ENCODE results near the gene RCBTB2. TPM values are rescaled to one million over a fixed set of nuclear protein-coding genes. Genes with fewer than 3 reads are reported as not detected.
A peak's percentile ranks its signal among the peaks of the same experiment; 100 is the strongest.

RCBTB2 gene
- total and polyA plus RNA-seq, 5 donors from 2014 or later = 21.8 to 32.5 (median 24.3) TPM

DNA sequence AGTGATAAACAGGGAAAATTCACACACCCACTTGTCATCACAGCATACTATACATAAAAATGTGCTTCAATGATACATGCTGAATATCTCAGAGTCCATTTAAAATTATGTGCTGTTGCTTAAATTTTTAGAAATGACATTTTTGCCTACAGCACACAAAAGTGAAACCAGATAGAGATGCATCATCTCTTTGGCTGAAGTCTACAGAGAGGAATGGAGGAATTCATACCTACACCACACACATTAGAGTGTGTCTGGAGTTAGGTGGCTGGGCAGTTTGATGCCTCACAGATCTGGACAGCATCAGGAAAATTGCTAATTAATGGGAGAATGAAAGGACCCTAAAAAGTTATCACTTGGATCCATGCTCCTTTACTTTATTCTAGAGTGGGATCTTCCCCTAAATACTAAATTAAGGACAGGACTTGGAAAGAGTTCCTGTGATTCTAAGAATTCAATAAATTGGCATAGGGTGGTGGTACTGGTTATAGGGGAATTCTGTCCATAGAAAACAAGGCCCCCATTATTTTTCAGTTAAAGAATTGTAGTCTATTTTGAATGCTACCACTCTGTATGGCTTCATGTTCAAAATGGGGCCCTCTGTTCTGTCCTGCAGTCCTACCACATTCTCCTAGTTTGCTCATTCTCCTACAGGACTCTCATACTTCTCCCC, 41.3 kb downstream of the RCBTB2 start:
- DNase-seq = peak in 1 of 3 donors; percentile 47

DNA sequence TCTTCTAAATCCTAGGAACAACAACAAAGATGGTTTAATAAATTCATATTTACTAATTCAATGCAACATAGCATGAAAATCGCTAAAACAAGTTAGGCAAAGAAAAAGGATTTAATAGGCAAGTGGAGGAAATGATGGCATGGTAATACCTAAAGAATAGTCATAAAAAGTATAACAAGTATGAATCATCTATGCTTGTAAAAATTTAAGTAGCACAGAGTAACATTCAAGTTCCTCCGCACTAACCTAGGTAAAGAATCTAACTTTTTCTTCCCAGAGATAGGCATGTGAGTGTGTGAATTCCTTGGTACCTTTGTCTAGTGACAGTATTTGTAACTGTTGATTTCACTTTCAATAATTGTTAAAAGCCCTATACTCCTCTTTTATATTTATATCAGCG, 42.6 kb downstream of the RCBTB2 start:
- Mint-ChIP-seq H3K36me3 (peaks cover 22% of the 10 kb centered on the region), H3K27ac (peak overlapping the region in 1 of 3 donors; percentile 72), H3K27me3 (no peaks in the 10 kb centered on the region), H3K4me3 (no peak overlapping the region), H3K9me3 (peaks cover 0 to 3% (median 0%) of the 10 kb centered on the region in 7 donors), H3K4me1 (peaks cover 18 to 40% (median 30%) of the 10 kb centered on the region in 4 donors)
- Histone ChIP-seq H3K27me3 (ENCODE audit: control insufficient read depth, insufficient read depth, low read length) (no peaks in the 10 kb centered on the region), H3K4me1 (ENCODE audit: control insufficient read depth, insufficient read depth, low read length, poor library complexity, severe bottlenecking) (peaks cover 65% of the 10 kb centered on the region), H3K36me3 (ENCODE audit: control insufficient read depth, insufficient read depth, low read length) (peaks cover 3% of the 10 kb centered on the region), H3K4me3 (ENCODE audit: low read depth, low read length) (peak overlapping the region; percentile 79), H3K9me3 (ENCODE audit: control insufficient read depth in 2 of 2, low read length in 2 of 2) (no peaks in the 10 kb centered on the region), H3K27ac (ENCODE audit: insufficient read depth, low read length, poor library complexity, severe bottlenecking) (peak overlapping the region; percentile 79)
- no peak for DNase-seq
- ATAC-seq (ENCODE audit: low read depth in 2 of 2) = no peak

More for the DNA sequence above, 41.3 kb downstream of the RCBTB2 start:
- no peaks in the 10 kb centered on the region for H3K27me3 ChIP-seq (ENCODE audit: control insufficient read depth, insufficient read depth, low read length)
- no peak overlapping the region for H3K4me3 Mint-ChIP-seq
- H3K27me3 Mint-ChIP-seq = no peaks in the 10 kb centered on the region
- H3K9me3 Mint-ChIP-seq = no peaks in the 10 kb centered on the region
- peaks cover 14 to 38% (median 33%) of the 10 kb centered on the region in 4 donors for H3K4me1 Mint-ChIP-seq
- no peak overlapping the region for H3K27ac Mint-ChIP-seq
- peak overlapping the region; percentile 79 for H3K4me3 ChIP-seq (ENCODE audit: low read depth, low read length)
- no peak for ATAC-seq (ENCODE audit: low read depth in 2 of 2)
- no peaks in the 10 kb centered on the region for H3K9me3 ChIP-seq (ENCODE audit: control insufficient read depth in 2 of 2, low read length in 2 of 2)
- peaks cover 73% of the 10 kb centered on the region for H3K4me1 ChIP-seq (ENCODE audit: control insufficient read depth, insufficient read depth, low read length, poor library complexity, severe bottlenecking)
- peak overlapping the region; percentile 79 for H3K27ac ChIP-seq (ENCODE audit: insufficient read depth, low read length, poor library complexity, severe bottlenecking)
- peaks cover 3% of the 10 kb centered on the region for H3K36me3 ChIP-seq (ENCODE audit: control insufficient read depth, insufficient read depth, low read length)
- H3K36me3 Mint-ChIP-seq = peaks cover 22% of the 10 kb centered on the region

GRCh38 chr13:48489666-48490065, 43.2 kb downstream of the RCBTB2 start:
- H3K27me3 Mint-ChIP-seq = no peaks in the 10 kb centered on the region
- ATAC-seq (ENCODE audit: low read depth in 2 of 2) (no peak), DNase-seq (no peak)
- Histone ChIP-seq H3K9me3 (ENCODE audit: control insufficient read depth in 2 of 2, low read length in 2 of 2) (no peaks in the 10 kb centered on the region), H3K36me3 (ENCODE audit: control insufficient read depth, insufficient read depth, low read length) (peaks cover 3% of the 10 kb centered on the region), H3K4me3 (ENCODE audit: low read depth, low read length) (peak overlapping the region; percentile 79), H3K4me1 (ENCODE audit: control insufficient read depth, insufficient read depth, low read length, poor library complexity, severe bottlenecking) (peaks cover 61% of the 10 kb centered on the region), H3K27me3 (ENCODE audit: control insufficient read depth, insufficient read depth, low read length) (no peaks in the 10 kb centered on the region), H3K27ac (ENCODE audit: insufficient read depth, low read length, poor library complexity, severe bottlenecking) (peak overlapping the region; percentile 62)
- no peak overlapping the region for H3K4me3 Mint-ChIP-seq
- H3K36me3 Mint-ChIP-seq = peaks cover 24% of the 10 kb centered on the region
- peaks cover 0 to 3% (median 0%) of the 10 kb centered on the region in 7 donors for H3K9me3 Mint-ChIP-seq
- H3K4me1 Mint-ChIP-seq = peaks cover 18 to 41% (median 27%) of the 10 kb centered on the region in 4 donors
- H3K27ac Mint-ChIP-seq = peak overlapping the region in 1 of 3 donors; percentile 72

GRCh38 chr13:48488995-48489394, 43.9 kb downstream of the RCBTB2 start:
- H3K4me3 Mint-ChIP-seq = peak overlapping the region in 1 of 4 donors; percentile 77
- peak overlapping the region; percentile 79 for H3K4me3 ChIP-seq (ENCODE audit: low read depth, low read length)
- ATAC-seq (ENCODE audit: low read depth in 2 of 2) = no peak
- H3K27me3 Mint-ChIP-seq = no peaks in the 10 kb centered on the region
- H3K36me3 ChIP-seq (ENCODE audit: control insufficient read depth, insufficient read depth, low read length) = peaks cover 3% of the 10 kb centered on the region
- H3K36me3 Mint-ChIP-seq = peaks cover 24% of the 10 kb centered on the region
- H3K27me3 ChIP-seq (ENCODE audit: control insufficient read depth, insufficient read depth, low read length) = no peaks in the 10 kb centered on the region
- H3K4me1 Mint-ChIP-seq = peaks cover 17 to 42% (median 27%) of the 10 kb centered on the region in 4 donors
- H3K27ac Mint-ChIP-seq = peak overlapping the region; percentile 68 to 80 (median 74)
- peak in 1 of 3 donors; percentile 39 for DNase-seq
- peaks cover 0 to 3% (median 0%) of the 10 kb centered on the region in 7 donors for H3K9me3 Mint-ChIP-seq
- no peaks in the 10 kb centered on the region for H3K9me3 ChIP-seq (ENCODE audit: control insufficient read depth in 2 of 2, low read length in 2 of 2)
- H3K27ac ChIP-seq (ENCODE audit: insufficient read depth, low read length, poor library complexity, severe bottlenecking) = peak overlapping the region; percentile 62
- H3K4me1 ChIP-seq (ENCODE audit: control insufficient read depth, insufficient read depth, low read length, poor library complexity, severe bottlenecking) = peaks cover 54% of the 10 kb centered on the region

DNA sequence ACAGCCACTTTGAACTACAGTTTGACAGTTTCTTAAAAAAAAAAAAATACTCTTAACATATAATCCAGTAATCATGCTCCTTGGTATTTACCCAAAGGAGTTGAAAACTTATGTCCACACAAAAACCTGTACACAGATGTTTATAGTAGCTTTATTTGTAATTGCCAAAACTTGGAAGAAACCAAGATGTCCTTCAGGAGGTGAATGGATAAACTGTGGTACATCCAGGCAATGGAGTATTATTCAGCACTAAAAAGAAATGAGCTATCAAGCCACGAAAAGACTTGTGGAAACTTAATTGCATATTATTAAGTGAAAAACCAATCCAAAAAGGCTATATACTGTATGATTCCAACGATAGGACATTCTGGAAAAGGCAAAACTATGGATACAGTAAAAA, 44.9 kb downstream of the RCBTB2 start:
- Mint-ChIP-seq H3K27me3 (no peaks in the 10 kb centered on the region), H3K9me3 (peaks cover 0 to 3% (median 0%) of the 10 kb centered on the region in 7 donors), H3K27ac (peak overlapping the region; percentile 58 to 76 (median 74)), H3K4me3 (peak overlapping the region in 1 of 4 donors; percentile 54), H3K4me1 (peaks cover 17 to 42% (median 30%) of the 10 kb centered on the region in 4 donors), H3K36me3 (peaks cover 30% of the 10 kb centered on the region)
- Histone ChIP-seq H3K4me1 (ENCODE audit: control insufficient read depth, insufficient read depth, low read length, poor library complexity, severe bottlenecking) (peaks cover 44% of the 10 kb centered on the region), H3K27me3 (ENCODE audit: control insufficient read depth, insufficient read depth, low read length) (no peaks in the 10 kb centered on the region), H3K4me3 (ENCODE audit: low read depth, low read length) (peak overlapping the region; percentile 79), H3K36me3 (ENCODE audit: control insufficient read depth, insufficient read depth, low read length) (peaks cover 3% of the 10 kb centered on the region), H3K9me3 (ENCODE audit: control insufficient read depth in 2 of 2, low read length in 2 of 2) (no peaks in the 10 kb centered on the region), H3K27ac (ENCODE audit: insufficient read depth, low read length, poor library complexity, severe bottlenecking) (peak overlapping the region; percentile 62)
- ATAC-seq (ENCODE audit: low read depth in 2 of 2) = no peak
- DNase-seq = no peak

DNA sequence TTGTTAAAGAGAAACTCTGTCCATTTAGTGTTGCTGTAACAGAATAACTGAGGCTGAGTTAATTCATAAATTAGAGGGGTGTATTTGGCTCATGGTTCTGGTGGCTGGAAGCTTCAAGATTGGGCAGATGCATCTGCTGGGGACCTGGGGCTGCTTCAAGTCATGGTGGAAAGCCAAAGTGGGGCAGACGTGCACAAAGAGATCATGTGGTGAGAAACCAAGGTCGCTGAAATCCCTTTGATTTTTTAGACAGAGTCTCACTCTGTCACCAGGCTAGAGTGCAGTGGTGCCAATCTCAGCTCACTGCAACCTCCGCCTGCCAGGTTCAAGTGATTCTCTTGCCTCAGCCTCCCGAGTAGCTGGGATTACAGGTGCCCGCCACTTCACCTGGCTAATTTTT, 46.0 kb downstream of the RCBTB2 start:
- H3K4me3 Mint-ChIP-seq = peak overlapping the region in 2 of 4 donors; percentile 35 to 57
- peaks cover 17 to 42% (median 35%) of the 10 kb centered on the region in 4 donors for H3K4me1 Mint-ChIP-seq
- no peak for DNase-seq
- peaks cover 0 to 3% (median 0%) of the 10 kb centered on the region in 7 donors for H3K9me3 Mint-ChIP-seq
- Histone ChIP-seq H3K27me3 (ENCODE audit: control insufficient read depth, insufficient read depth, low read length) (no peaks in the 10 kb centered on the region), H3K4me3 (ENCODE audit: low read depth, low read length) (no peak overlapping the region), H3K36me3 (ENCODE audit: control insufficient read depth, insufficient read depth, low read length) (peaks cover 3% of the 10 kb centered on the region), H3K9me3 (ENCODE audit: control insufficient read depth in 2 of 2, low read length in 2 of 2) (no peaks in the 10 kb centered on the region), H3K27ac (ENCODE audit: insufficient read depth, low read length, poor library complexity, severe bottlenecking) (no peak overlapping the region), H3K4me1 (ENCODE audit: control insufficient read depth, insufficient read depth, low read length, poor library complexity, severe bottlenecking) (peaks cover 33% of the 10 kb centered on the region)
- peaks cover 36% of the 10 kb centered on the region for H3K36me3 Mint-ChIP-seq
- no peaks in the 10 kb centered on the region for H3K27me3 Mint-ChIP-seq
- peak overlapping the region in 2 of 3 donors; percentile 37 to 79 for H3K27ac Mint-ChIP-seq
- ATAC-seq (ENCODE audit: low read depth in 2 of 2) = no peak

- Histone ChIP-seq H3K27ac (ENCODE audit: insufficient read depth, low read length, poor library complexity, severe bottlenecking) (no peak overlapping the region), H3K4me1 (ENCODE audit: control insufficient read depth, insufficient read depth, low read length, poor library complexity, severe bottlenecking) (peaks cover 29% of the 10 kb centered on the region), H3K9me3 (ENCODE audit: control insufficient read depth in 2 of 2, low read length in 2 of 2) (no peaks in the 10 kb centered on the region), H3K27me3 (ENCODE audit: control insufficient read depth, insufficient read depth, low read length) (no peaks in the 10 kb centered on the region), H3K36me3 (ENCODE audit: control insufficient read depth, insufficient read depth, low read length) (peaks cover 3% of the 10 kb centered on the region), H3K4me3 (ENCODE audit: low read depth, low read length) (no peak overlapping the region)
- peaks cover 0 to 3% (median 0%) of the 10 kb centered on the region in 7 donors for H3K9me3 Mint-ChIP-seq
- H3K4me1 Mint-ChIP-seq = peaks cover 17 to 42% (median 34%) of the 10 kb centered on the region in 4 donors
- H3K4me3 Mint-ChIP-seq = peak overlapping the region in 1 of 4 donors; percentile 57
- peak overlapping the region in 1 of 3 donors; percentile 79 for H3K27ac Mint-ChIP-seq
- H3K36me3 Mint-ChIP-seq = peaks cover 36% of the 10 kb centered on the region
- no peak for DNase-seq
- no peaks in the 10 kb centered on the region for H3K27me3 Mint-ChIP-seq
- ATAC-seq (ENCODE audit: low read depth in 2 of 2) = no peak
Measured at GRCh38 chr13:48486362-48486761, 46.5 kb downstream of the RCBTB2 start.
